ENCODE results near the gene ITGB3. TPM values are rescaled to one million over a fixed set of nuclear protein-coding genes. Genes with fewer than 3 reads are reported as not detected.

The ITGB3 gene
- total RNA-seq: under 1 TPM; 0.21 to 0.93 TPM

DNA sequence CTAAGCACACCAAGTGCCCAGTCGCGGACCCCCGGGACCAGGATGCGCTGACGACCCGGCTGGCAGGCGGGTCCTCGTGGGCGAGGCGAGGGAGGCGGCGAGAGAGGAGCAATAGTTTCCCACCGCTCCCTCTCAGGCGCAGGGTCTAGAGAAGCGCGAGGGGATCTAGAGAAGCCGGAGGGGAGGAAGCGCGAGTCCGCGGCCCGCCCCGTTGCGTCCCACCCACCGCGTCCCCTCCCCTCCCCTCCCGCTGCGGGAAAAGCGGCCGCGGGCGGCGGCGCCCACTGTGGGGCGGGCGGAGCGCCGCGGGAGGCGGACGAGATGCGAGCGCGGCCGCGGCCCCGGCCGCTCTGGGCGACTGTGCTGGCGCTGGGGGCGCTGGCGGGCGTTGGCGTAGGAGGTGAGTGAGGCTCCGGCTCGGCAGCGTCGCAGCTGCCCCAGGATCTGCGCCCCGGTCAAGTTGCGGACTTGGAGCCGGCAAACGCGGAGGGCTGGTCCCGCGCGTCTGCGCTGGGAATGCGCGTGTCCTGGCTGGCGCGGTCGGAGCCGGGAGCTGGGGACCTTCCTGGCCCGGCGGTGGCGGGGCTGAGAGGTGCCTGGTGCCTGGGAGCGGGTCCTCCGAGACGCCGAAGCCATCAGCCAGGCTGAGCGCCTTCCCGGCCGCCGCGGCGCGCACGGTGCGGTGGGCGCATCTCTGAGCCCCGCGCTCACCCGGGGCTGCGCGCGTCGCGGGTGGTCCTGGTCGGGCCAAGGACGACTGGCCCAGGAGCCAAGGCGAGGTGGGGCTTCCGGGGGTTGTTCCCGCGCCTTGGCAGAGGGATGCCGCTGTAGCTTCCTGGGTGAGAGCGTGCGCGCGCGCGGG is at the start of gene ITGB3:
TSS of gene ITGB3 (plus strand) at position 287 of the 862 bp plus-strand sequence. CDS start at position 322, 35 bp downstream.
- Mint-ChIP-seq H3K4me3 (peak within 1 kb of the TSS; percentile 77), H3K9me3 (ENCODE audit: low read depth) (no peaks in the 10 kb centered on the region), H3K27me3 (peaks cover 71% of the 10 kb centered on the region), H3K27ac (no peak within 1 kb of the TSS), H3K4me1 (peaks cover 33% of the 10 kb centered on the region), H3K36me3 (no peaks in the 10 kb centered on the region)
- peak; percentile 99 for ATAC-seq
- CTCF ChIA-PET: interaction anchor here (0.7 to 1.4 kb wide), 3 partner anchors 9 to 62 kb away, joined by 3 to 4 read pairs (median 4); no protein-coding TSS in a partner anchor
- DNase-seq: peak; percentile 79

DNA sequence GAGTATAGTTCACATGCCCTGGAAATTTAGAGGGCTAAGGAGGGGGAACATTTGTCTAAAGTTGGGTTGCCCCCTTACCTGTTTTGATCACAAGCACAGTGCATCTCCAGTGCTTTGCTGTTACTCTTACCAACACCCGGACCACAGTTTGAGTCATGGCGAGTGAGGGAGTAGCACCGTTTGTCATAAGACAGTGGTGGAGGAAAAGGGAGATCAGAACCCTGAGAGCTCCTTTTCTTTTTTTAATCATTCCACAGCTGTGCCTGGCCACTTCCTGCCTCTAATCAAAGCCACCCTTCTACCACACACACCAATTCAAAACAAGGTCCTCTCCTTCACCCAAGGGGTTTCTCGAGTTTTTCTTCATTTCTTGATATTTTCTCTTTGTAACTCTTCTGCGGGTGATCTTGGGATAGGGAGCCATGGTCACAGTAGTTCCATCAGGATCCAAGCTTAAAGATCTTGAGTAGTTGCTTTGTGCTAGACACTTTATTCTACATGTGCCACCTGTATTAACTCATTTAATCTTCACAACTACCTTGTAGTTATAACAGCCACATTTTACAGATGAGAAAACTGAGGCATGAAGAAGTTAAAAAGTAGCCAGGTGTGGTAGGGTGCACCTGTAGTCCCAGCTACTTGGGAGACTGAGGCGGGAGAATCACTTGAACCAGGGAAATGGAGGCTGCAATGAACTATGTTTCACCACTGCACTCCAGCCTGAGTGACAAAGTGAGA is 49.5 kb upstream of the ITGB3 start:
- Mint-ChIP-seq H3K36me3 (no peaks in the 10 kb centered on the region), H3K4me1 (peaks cover 61% of the 10 kb centered on the region), H3K27ac (peak overlapping the region; percentile 99), H3K4me3 (peak overlapping the region; percentile 72), H3K27me3 (no peaks in the 10 kb centered on the region), H3K9me3 (ENCODE audit: low read depth) (no peaks in the 10 kb centered on the region)
- ATAC-seq (peak; percentile 66), DNase-seq (peak; percentile 89)
- CTCF ChIA-PET: interaction anchor here (0.9 to 6.8 kb wide), 5 partner anchors 11 to 36 kb away, joined by 3 to 45 read pairs (median 4); partner anchors contain the start of gene CDC27

GRCh38 chr17:47204722-47205418 is 48.8 kb upstream of the ITGB3 start:
- Mint-ChIP-seq H3K4me1 (peaks cover 58% of the 10 kb centered on the region), H3K4me3 (peak overlapping the region; percentile 72), H3K36me3 (no peaks in the 10 kb centered on the region), H3K27me3 (no peaks in the 10 kb centered on the region), H3K27ac (peak overlapping the region; percentile 99), H3K9me3 (ENCODE audit: low read depth) (no peaks in the 10 kb centered on the region)
- ATAC-seq (peak; percentile 72), DNase-seq (peak; percentile 71)
- CTCF ChIA-PET: interaction anchor here (0.9 to 6.8 kb wide), 6 partner anchors 11 to 445 kb away, joined by 3 to 45 read pairs (median 4); partner anchors contain the start of genes CDC27 and KPNB1

GRCh38 chr17:47205419-47205963 is 48.1 kb upstream of the ITGB3 start:
- Mint-ChIP-seq H3K9me3 (ENCODE audit: low read depth) (no peaks in the 10 kb centered on the region), H3K4me1 (peaks cover 52% of the 10 kb centered on the region), H3K36me3 (no peaks in the 10 kb centered on the region), H3K27me3 (no peaks in the 10 kb centered on the region), H3K27ac (peak overlapping the region; percentile 99), H3K4me3 (peak overlapping the region; percentile 72)
- CTCF ChIA-PET: interaction anchor here (1.0 to 6.8 kb wide), 6 partner anchors 13 to 444 kb away, joined by 3 to 45 read pairs (median 11); partner anchors contain the start of genes CDC27 and KPNB1
- peak; percentile 77 for ATAC-seq
- DNase-seq: peak; percentile 88

DNA sequence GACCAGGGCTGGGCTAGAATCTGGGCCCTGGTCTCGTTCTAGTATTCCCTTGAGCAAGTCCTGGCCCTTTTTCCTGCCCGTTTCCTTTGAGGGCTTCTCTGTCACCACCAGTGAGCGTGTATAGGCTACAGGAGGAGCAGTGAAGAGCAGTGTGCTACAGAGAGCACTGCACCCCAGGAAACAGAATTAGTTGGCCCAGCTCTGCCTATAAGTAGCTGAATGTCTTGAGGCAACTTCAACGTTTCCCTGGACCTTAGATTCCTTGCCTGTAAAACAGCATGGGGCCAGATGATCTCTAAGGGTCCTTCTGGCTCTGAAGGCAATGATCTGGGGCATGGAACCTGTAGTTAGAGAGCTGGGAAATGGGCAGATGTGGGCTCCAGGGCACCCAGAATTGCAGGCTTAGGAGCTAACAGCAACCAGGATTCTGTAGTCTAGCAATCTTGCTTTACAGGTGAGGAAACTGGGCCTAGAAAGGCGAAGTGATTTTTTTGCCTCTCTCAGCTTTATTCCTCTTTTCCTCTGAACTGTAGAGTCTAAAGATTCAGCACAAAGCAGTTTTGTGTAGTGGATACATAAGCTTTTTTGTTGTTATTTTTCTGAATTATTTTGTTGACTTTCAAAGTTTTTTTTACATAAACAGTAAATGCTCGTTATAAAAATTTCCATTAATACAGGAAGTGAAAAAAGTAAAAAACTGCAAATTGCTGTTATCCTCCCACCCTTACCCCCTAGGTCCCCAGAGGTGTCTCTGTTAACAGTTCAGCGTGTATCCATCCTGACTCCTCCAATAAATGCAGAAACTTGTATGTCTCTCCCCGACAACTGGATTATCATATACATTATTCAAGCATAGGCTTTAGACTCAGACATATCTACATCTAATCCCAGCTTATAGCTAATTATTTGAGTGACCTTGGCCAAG is 46.2 kb upstream of the ITGB3 start:
- CTCF ChIA-PET: interaction anchor here (0.9 to 6.8 kb wide), 4 partner anchors 11 to 23 kb away, joined by 3 to 45 read pairs (median 12); partner anchors contain the start of gene CDC27
- Mint-ChIP-seq H3K4me1 (peaks cover 48% of the 10 kb centered on the region), H3K27ac (no peak overlapping the region), H3K27me3 (peaks cover 2% of the 10 kb centered on the region), H3K36me3 (no peaks in the 10 kb centered on the region), H3K9me3 (ENCODE audit: low read depth) (no peaks in the 10 kb centered on the region), H3K4me3 (no peak overlapping the region)
- ATAC-seq (no peak), DNase-seq (no peak)

GRCh38 chr17:47208744-47209488 is 44.7 kb upstream of the ITGB3 start, which contains the start of gene MYL4:
TSS of gene MYL4 (plus strand) at chr17:47209348. CDS start at chr17:47209423, 75 bp downstream.
- Mint-ChIP-seq H3K4me1 (peaks cover 40% of the 10 kb centered on the region), H3K27me3 (peaks cover 5% of the 10 kb centered on the region), H3K4me3 (no peak within 1 kb of the TSS), H3K27ac (peak within 1 kb of the TSS; percentile 21), H3K36me3 (no peaks in the 10 kb centered on the region), H3K9me3 (ENCODE audit: low read depth) (no peaks in the 10 kb centered on the region)
- no peak for DNase-seq
- CTCF ChIA-PET: interaction anchor here (1.1 to 3.8 kb wide), 3 partner anchors 9 to 20 kb away, joined by 3 to 18 read pairs (median 3); no protein-coding TSS in a partner anchor
- no peak for ATAC-seq

DNA sequence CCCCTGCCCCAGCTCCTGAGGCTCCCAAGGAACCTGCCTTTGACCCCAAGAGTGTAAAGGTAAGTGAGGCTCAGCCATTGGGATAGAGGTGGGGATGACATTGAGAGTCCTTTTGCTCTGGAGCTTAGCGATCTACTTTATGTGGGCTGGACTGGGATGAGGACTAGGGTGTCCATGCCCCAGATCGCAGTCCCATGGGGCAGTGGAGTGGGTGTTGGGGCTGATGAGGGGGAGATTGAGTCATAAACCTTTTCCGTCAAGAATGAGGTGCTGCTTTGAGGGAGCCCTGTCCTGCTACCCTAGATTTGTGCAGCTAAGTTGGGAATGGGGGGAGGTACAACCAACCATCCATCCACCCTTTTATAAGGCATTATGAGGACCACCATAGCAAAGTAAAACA is 44.1 kb upstream of the ITGB3 start:
- Mint-ChIP-seq H3K27ac (no peak overlapping the region), H3K4me1 (peaks cover 34% of the 10 kb centered on the region), H3K4me3 (no peak overlapping the region), H3K9me3 (ENCODE audit: low read depth) (no peaks in the 10 kb centered on the region), H3K27me3 (peaks cover 5% of the 10 kb centered on the region), H3K36me3 (no peaks in the 10 kb centered on the region)
- CTCF ChIA-PET: interaction anchor here (1.1 to 3.8 kb wide), 4 partner anchors 9 to 20 kb away, joined by 3 to 18 read pairs (median 3); no protein-coding TSS in a partner anchor
- DNase-seq (no peak), ATAC-seq (no peak)

- H3K4me1 Mint-ChIP-seq: peaks cover 32% of the 10 kb centered on the region
- H3K4me3 Mint-ChIP-seq: no peak overlapping the region
- H3K9me3 Mint-ChIP-seq (ENCODE audit: low read depth): no peaks in the 10 kb centered on the region
- H3K27ac Mint-ChIP-seq: no peak overlapping the region
- H3K36me3 Mint-ChIP-seq: no peaks in the 10 kb centered on the region
- ATAC-seq: no peak
- no peak for DNase-seq
- peaks cover 5% of the 10 kb centered on the region for H3K27me3 Mint-ChIP-seq
- CTCF ChIA-PET: interaction anchor here (1.1 to 1.2 kb wide), 2 partner anchors 15 to 19 kb away, joined by 3 read pairs; no protein-coding TSS in a partner anchor
Measured at GRCh38 chr17:47210105-47210504, 43.5 kb upstream of the ITGB3 start.

- peaks cover 5% of the 10 kb centered on the region for H3K27me3 Mint-ChIP-seq
- no peak for ATAC-seq
Measured at GRCh38 chr17:47210779-47211178, 42.8 kb upstream of the ITGB3 start.

GRCh38 chr17:47212458-47212857 is 41.2 kb upstream of the ITGB3 start:
- ATAC-seq (no peak), DNase-seq (no peak)
- CTCF ChIA-PET: no interaction called here
- H3K27me3 Mint-ChIP-seq: peaks cover 5% of the 10 kb centered on the region
- no peak overlapping the region for H3K4me3 Mint-ChIP-seq
- H3K27ac Mint-ChIP-seq: no peak overlapping the region
- H3K9me3 Mint-ChIP-seq (ENCODE audit: low read depth): no peaks in the 10 kb centered on the region
- H3K4me1 Mint-ChIP-seq: peaks cover 28% of the 10 kb centered on the region
- no peaks in the 10 kb centered on the region for H3K36me3 Mint-ChIP-seq

More at GRCh38 chr17:47210779-47211178, 42.8 kb upstream of the ITGB3 start:
- Mint-ChIP-seq H3K36me3 (no peaks in the 10 kb centered on the region), H3K27ac (no peak overlapping the region), H3K4me3 (no peak overlapping the region), H3K9me3 (ENCODE audit: low read depth) (no peaks in the 10 kb centered on the region), H3K4me1 (peaks cover 30% of the 10 kb centered on the region)
- DNase-seq: no peak
- CTCF ChIA-PET: interaction anchor here (1.1 kb wide), 1 partner anchor 16 kb away, joined by 3 read pairs; no protein-coding TSS in a partner anchor

GRCh38 chr17:47213540-47213939 is 40.1 kb upstream of the ITGB3 start:
- CTCF ChIA-PET: no interaction called here
- DNase-seq (no peak), ATAC-seq (no peak)
- peaks cover 30% of the 10 kb centered on the region for H3K4me1 Mint-ChIP-seq
- H3K27ac Mint-ChIP-seq: no peak overlapping the region
- no peak overlapping the region for H3K4me3 Mint-ChIP-seq
- H3K36me3 Mint-ChIP-seq: no peaks in the 10 kb centered on the region
- peaks cover 5% of the 10 kb centered on the region for H3K27me3 Mint-ChIP-seq
- no peaks in the 10 kb centered on the region for H3K9me3 Mint-ChIP-seq (ENCODE audit: low read depth)
